Fibroblast of mammary gland (primary cell): ENCODE measurements around the gene STK38.
A peak's percentile ranks its signal among the peaks of the same experiment; 100 is the strongest.

Experiments
- DNase-seq: peaks from one replicate; pipeline ENCODE4 v3.0.0-alpha.2; 2010; ENCODE audit warnings: low read depth
- H3K4me3 ChIP-seq: 2 replicates; pipeline ENCODE4 v1.5.1; 2011; ENCODE audit warnings: low read depth, mild to moderate bottlenecking, low read length, moderate library complexity; ENCODE audit not compliant: control insufficient read depth
- TF ChIP-seq, protein P1 (sequence below): conservative IDR thresholded peaks from 2 replicates; pipeline ENCODE4 v1.5.1; 2011; ENCODE audit warnings: low read depth, low read length, inconsistent platforms; ENCODE audit not compliant: control insufficient read depth, insufficient read depth

The STK38 gene

DNA sequence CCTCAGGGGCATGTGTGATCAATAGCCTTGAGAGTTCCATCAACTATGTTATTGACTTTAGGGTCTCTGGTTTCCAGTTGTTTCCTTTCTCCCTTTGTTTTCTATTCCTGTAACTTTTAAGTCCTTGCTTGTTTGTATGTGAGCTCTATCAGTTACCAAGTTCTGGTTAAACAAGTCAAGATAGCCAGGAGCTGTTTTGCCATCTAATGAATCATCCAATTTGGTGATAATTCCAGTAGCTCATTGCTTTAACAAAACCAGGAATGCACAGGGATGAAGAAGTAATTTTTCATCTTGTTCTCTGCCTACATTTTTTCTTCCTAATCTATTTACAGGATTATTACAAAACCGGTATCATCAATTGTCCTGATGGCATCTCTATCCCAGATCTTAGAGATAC is 68.0 kb downstream of the STK38 start:
- no peak overlapping the region for H3K4me3 ChIP-seq
- no peak for DNase-seq
- TF ChIP-seq, protein P1, sequence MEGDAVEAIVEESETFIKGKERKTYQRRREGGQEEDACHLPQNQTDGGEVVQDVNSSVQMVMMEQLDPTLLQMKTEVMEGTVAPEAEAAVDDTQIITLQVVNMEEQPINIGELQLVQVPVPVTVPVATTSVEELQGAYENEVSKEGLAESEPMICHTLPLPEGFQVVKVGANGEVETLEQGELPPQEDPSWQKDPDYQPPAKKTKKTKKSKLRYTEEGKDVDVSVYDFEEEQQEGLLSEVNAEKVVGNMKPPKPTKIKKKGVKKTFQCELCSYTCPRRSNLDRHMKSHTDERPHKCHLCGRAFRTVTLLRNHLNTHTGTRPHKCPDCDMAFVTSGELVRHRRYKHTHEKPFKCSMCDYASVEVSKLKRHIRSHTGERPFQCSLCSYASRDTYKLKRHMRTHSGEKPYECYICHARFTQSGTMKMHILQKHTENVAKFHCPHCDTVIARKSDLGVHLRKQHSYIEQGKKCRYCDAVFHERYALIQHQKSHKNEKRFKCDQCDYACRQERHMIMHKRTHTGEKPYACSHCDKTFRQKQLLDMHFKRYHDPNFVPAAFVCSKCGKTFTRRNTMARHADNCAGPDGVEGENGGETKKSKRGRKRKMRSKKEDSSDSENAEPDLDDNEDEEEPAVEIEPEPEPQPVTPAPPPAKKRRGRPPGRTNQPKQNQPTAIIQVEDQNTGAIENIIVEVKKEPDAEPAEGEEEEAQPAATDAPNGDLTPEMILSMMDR: no peak

DNA sequence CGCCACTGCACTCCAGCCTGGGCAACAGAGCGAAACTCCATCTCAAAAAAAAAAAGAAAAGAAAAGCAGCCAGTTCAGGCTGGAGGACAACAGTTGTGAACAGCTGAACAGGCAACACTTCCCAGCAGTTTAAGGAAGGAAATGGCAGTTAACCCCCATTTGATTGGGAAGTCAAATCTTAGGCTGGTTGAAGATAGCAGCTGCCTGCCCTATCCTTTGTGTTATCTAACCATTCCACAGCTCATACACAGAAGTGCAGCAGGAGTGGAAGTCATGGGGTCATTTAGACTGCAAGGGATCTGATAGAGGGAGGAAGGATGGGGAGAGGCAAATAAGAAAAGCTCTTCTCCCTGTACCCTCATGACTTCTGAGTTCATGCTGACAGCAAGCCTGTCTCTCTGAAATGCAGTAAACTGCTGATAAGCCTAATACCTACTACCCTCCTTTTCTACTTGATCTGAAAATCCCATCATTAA is 69.2 kb downstream of the STK38 start:
- no peak overlapping the region for H3K4me3 ChIP-seq
- no peak for DNase-seq
- TF ChIP-seq, protein P1: no peak

DNA sequence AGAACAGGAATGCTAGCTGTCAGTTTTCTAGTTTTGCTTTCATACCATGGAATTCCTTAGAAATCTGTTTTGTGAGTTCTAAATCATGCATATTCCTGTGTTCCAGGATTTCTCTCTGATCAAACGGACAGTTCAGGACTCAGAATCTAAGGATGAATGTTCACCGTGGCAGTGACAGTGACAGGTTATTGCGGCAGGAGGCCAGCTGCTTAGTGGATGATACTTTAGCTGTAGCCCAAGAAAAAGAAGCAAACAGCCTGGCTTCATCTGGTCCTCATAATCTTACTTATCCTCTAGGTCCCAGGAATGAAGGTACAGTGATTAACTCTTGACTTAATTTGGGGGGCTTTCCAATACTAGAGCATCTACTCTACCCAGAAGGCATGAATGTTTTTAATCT is 77.3 kb downstream of the STK38 start:
- no peak for DNase-seq
- TF ChIP-seq, protein P1: no peak
- H3K4me3 ChIP-seq: no peak overlapping the region

DNA sequence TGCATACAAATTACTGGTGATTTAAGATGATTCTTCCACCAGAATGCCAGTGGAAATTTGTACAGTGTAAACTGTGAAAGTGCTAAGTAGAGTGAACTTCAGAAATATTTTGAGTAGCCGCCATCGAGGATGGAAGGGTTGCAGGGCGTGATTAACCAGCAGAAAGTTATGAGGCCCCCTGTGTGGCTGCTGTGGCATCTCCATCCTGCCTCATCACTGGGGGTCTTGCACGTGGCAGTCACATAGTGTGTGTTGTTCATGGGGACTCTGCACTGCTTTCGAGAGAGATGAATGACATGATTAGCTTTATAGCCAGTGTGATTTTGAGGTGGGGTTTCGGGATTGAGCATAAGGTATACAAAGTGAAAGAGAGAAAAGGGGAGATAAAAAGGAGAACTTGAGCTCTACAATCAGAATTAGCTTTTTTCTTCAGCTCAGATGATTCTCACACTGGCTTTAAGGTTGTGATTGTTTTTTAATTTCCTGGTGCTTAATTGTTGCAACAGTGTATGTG is 78.1 kb downstream of the STK38 start:
- no peak overlapping the region for H3K4me3 ChIP-seq
- no peak for DNase-seq
- TF ChIP-seq, protein P1: no peak

DNA sequence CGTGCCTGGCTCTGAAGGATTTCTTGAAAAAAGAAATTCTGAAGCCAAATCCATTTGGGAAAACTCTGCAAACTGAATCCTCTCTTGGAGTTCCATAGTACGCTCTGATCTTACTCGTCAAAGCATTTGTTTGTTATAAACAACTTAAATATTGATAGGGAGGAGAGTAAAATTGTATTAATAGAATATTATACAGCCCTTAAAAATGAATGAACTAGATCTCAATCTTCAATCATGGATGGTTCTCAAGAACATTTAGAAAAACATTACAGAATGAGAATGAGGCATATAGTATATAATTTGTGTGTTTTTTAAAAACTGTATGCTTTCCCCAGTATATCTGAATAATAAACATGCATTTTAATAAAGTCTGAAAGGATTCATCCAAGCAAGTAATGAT is 79.7 kb downstream of the STK38 start:
- DNase-seq: no peak
- TF ChIP-seq, protein P1: no peak
- no peak overlapping the region for H3K4me3 ChIP-seq

DNA sequence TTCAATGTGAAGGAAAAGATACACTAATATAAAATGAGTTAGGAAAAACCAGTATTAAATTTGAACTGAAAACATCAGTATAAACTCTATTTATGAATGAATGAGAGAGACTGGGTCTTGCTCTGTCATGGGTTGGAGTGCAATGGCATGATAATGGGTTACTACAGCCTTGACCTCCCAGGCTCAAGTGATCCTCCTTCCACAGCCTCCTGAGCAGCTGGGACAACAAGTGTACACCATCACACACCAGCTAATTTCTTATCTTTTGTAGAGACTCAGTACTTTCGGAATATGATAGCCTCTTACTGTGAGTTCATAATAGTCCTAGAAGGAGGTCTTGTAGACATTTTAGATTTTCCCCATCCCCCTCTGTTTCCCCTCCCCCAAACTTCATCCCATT is 83.0 kb downstream of the STK38 start:
- DNase-seq: no peak
- no peak overlapping the region for H3K4me3 ChIP-seq
- TF ChIP-seq, protein P1: no peak

DNA sequence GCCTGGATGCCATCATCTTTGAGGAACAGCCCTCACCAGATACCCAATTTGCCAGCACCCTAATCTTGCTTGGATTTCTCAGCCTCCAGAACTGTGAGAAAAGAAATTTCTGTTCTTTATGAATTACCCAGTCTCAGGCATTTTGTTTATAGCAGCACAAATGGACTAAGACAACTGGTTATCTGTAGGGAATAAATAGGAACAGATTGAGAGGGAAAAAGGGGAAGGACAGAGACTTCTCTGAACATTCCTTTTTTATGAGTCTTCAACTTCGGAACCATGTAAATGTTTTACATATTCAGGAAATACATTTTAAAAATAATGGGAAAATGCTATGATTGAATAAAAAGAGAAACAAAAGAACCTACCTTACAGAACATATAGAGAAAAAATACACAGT is 83.6 kb downstream of the STK38 start:
- H3K4me3 ChIP-seq: no peak overlapping the region
- peak; percentile 39 for DNase-seq
- TF ChIP-seq, protein P1: no peak
